K562 (cell line): ENCODE measurements around the gene UBASH3B.

Experiments
- CREM ChIP-seq: IDR thresholded peaks from 2 replicates; pipeline ENCODE4 v1.6.1; 2014; ENCODE audit warnings: antibody characterized with exemption, low read depth
- EHMT2 ChIP-seq: fragments of 450-650 bp; IDR thresholded peaks from 2 replicates; pipeline ENCODE4 v1.6.1; 2018; ENCODE audit warnings: antibody characterized with exemption
- FOS ChIP-seq: IDR thresholded peaks from 3 replicates; pipeline ENCODE4 v1.6.1; 2011; ENCODE audit not compliant: insufficient read length; ENCODE audit errors: extremely low read depth
- FOXK1 ChIP-seq: sonication (generic); formaldehyde crosslinking; IDR thresholded peaks from 2 replicates; pipeline ENCODE4 v1.8.0; 2022; ENCODE audit warnings: missing genetic modification reagents, mild to moderate bottlenecking, borderline replicate concordance
- HNRNPLL ChIP-seq: fragments of 200-400 bp; formaldehyde crosslinking; IDR thresholded peaks from 2 replicates; pipeline ENCODE4 v1.6.1; 2017; ENCODE audit warnings: low read length, low read depth, mild to moderate bottlenecking; ENCODE audit not compliant: poor library complexity, severe bottlenecking
- MEF2A ChIP-seq: IDR thresholded peaks from 2 replicates; pipeline ENCODE4 v1.6.1; 2011; ENCODE audit warnings: low read depth, mild to moderate bottlenecking, low read length, moderate library complexity; ENCODE audit not compliant: control insufficient read depth
- POLR2A ChIP-seq: fragments of 450-650 bp; conservative IDR thresholded peaks from 2 replicates; pipeline ENCODE4 v1.6.1; 2016
- RFX5 ChIP-seq: IDR thresholded peaks from 2 replicates; pipeline ENCODE4 v1.6.1; 2011; ENCODE audit warnings: low read depth, mild to moderate bottlenecking, improper control_type of control experiment, low read length
- SIN3A ChIP-seq, 2 experiments: fragments of 150-350 bp in 1 of 2; IDR thresholded peaks; 2 replicates each; pipeline ENCODE4 v1.6.1; 2011 to 2016; ENCODE audit warnings: borderline replicate concordance in 2 of 2, low read depth in 2 of 2, low read length in 2 of 2, mild to moderate bottlenecking in 2 of 2, moderate library complexity in 2 of 2; ENCODE audit not compliant: control insufficient read depth in 1 of 2
- SMARCB1 ChIP-seq: IDR thresholded peaks from 2 replicates; pipeline ENCODE4 v1.6.1; 2011; ENCODE audit warnings: improper control_type of control experiment, low read depth; ENCODE audit not compliant: insufficient read length
- TAL1 ChIP-seq: fragments of 450-650 bp; IDR thresholded peaks from 2 replicates; pipeline ENCODE4 v1.6.1; 2016; ENCODE audit warnings: mild to moderate bottlenecking
- ZBTB8A ChIP-seq: fragments of 450-650 bp; IDR thresholded peaks from 2 replicates; pipeline ENCODE4 v1.6.1; 2018; ENCODE audit warnings: mild to moderate bottlenecking, moderate library complexity; ENCODE audit not compliant: partially characterized antibody
- ZNF589 ChIP-seq: fragments of 200-800 bp; sonication (Bioruptor generic); IDR thresholded peaks from 2 replicates; pipeline ENCODE4 v1.6.1; 2016; ENCODE audit warnings: low read depth, missing genetic modification characterization, missing compliant biosample characterization
- TF ChIP-seq, protein P1 (sequence below), 3 experiments: IDR thresholded peaks in 2 of 3; conservative IDR thresholded peaks in 1 of 3; 2 replicates each; pipeline ENCODE4 v1.5.1; 2011 to 2012; ENCODE audit warnings: low read length in 3 of 3, mild to moderate bottlenecking in 3 of 3, control low read depth in 2 of 3, improper control_type of control experiment in 1 of 3, inconsistent platforms in 1 of 3, low read depth in 1 of 3, mixed read lengths in 1 of 3, moderate library complexity in 1 of 3; ENCODE audit not compliant: insufficient read depth in 2 of 3

DNA sequence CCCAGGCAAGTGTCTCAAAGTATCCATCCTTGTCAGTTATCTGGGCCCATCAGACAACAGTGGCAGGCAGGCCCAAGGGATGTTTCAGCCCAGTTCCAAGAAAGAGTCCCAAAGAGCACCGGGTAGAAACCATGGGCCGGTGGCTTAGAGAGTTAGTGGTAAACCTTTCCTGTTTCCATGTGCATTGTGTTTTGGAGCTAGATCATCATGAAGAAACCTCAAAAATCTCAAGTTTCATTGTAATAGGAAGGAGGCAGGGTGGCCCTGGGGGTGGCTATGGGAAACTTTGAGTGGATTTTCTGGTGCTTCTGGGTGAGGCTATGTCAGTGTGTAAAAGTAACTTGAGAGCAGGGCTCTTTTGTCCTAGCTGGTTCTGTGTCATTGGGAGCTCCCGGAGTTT is 68.1 kb downstream of the UBASH3B start:
- TF ChIP-seq FOS = no peak
- TF ChIP-seq ZNF589 (CRISPR knock-in tag) = no peak
- no peak for TF ChIP-seq SIN3A (IDR thresholded peaks at IDR 0.05; ENCODE audit: borderline replicate concordance in 2 of 2, control insufficient read depth in 1 of 2, low read depth in 2 of 2, low read length in 2 of 2)
- TF ChIP-seq TAL1 = no peak
- no peak for TF ChIP-seq CREM
- no peak for TF ChIP-seq MEF2A
- TF ChIP-seq, protein P1, sequence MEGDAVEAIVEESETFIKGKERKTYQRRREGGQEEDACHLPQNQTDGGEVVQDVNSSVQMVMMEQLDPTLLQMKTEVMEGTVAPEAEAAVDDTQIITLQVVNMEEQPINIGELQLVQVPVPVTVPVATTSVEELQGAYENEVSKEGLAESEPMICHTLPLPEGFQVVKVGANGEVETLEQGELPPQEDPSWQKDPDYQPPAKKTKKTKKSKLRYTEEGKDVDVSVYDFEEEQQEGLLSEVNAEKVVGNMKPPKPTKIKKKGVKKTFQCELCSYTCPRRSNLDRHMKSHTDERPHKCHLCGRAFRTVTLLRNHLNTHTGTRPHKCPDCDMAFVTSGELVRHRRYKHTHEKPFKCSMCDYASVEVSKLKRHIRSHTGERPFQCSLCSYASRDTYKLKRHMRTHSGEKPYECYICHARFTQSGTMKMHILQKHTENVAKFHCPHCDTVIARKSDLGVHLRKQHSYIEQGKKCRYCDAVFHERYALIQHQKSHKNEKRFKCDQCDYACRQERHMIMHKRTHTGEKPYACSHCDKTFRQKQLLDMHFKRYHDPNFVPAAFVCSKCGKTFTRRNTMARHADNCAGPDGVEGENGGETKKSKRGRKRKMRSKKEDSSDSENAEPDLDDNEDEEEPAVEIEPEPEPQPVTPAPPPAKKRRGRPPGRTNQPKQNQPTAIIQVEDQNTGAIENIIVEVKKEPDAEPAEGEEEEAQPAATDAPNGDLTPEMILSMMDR (IDR thresholded peaks at IDR 0.05 in 2 of 3, conservative IDR thresholded peaks at IDR 0.05 in 1 of 3; ENCODE audit: insufficient read depth in 2 of 3, low read depth in 1 of 3, low read length in 3 of 3) = no peak
- TF ChIP-seq SMARCB1 = no peak
- no peak for TF ChIP-seq RFX5
- TF ChIP-seq ZBTB8A = no peak
- TF ChIP-seq FOXK1 (CRISPR knock-in tag) = no peak
- TF ChIP-seq POLR2A = no peak
- no peak for TF ChIP-seq HNRNPLL
- no peak for TF ChIP-seq EHMT2
